HL-60 (cell line): ENCODE measurements around the gene IRF2BP2.
A peak's percentile ranks its signal among the peaks of the same experiment; 100 is the strongest.

Experiments
- DNase-seq, 2 experiments: peaks; one replicate each; pipeline ENCODE4 v3.0.0-alpha.2; 2010 to 2020; ENCODE audit warnings: low read depth in 1 of 2, low spot score in 1 of 2
- H3K27ac ChIP-seq: fragments of 250-450 bp; sonication (Bioruptor Pico); replicated peaks from 2 replicates; pipeline ENCODE4 v1.5.1; 2020; ENCODE audit warnings: mild to moderate bottlenecking, moderate library complexity
- H3K27me3 ChIP-seq: fragments of 250-450 bp; sonication (Bioruptor Pico); 2 replicates; pipeline ENCODE4 v1.5.1; 2021; ENCODE audit warnings: mild to moderate bottlenecking, moderate library complexity; ENCODE audit not compliant: insufficient read depth, poor library complexity, severe bottlenecking
- H3K4me3 ChIP-seq: replicated peaks from 2 replicates; pipeline ENCODE4 v1.5.1; 2011; ENCODE audit warnings: mild to moderate bottlenecking, control low read depth, low read length; ENCODE audit not compliant: insufficient read depth
- CTCF ChIP-seq: IDR thresholded peaks from one replicate; pipeline ENCODE4 v1.5.1; 2011; ENCODE audit warnings: low read length, control low read depth, inconsistent platforms; ENCODE audit not compliant: insufficient read depth
- GABPA ChIP-seq: IDR thresholded peaks from 2 replicates; pipeline ENCODE4 v1.6.1; 2012; ENCODE audit warnings: low read depth
- POLR2AphosphoS5 ChIP-seq: IDR thresholded peaks from 2 replicates; pipeline ENCODE4 v1.6.1; 2012; ENCODE audit warnings: low read depth
- REST ChIP-seq: IDR thresholded peaks from 2 replicates; pipeline ENCODE4 v1.6.1; 2012; ENCODE audit warnings: low read depth; ENCODE audit not compliant: insufficient replicate concordance
- SPI1 ChIP-seq: IDR thresholded peaks from 2 replicates; pipeline ENCODE4 v1.6.1; 2012; ENCODE audit warnings: low read depth, mild to moderate bottlenecking, borderline replicate concordance

Gene IRF2BP2

GRCh38 chr1:234656944-234657654, 47.1 kb upstream of the IRF2BP2 start:
- peak; percentile 82 to 98 for DNase-seq
- TF ChIP-seq POLR2AphosphoS5 (no peak), CTCF (no peak), SPI1 (peak; percentile 94), REST (no peak), GABPA (no peak; the same call in 1 of the 2 replicates)
- Histone ChIP-seq H3K27me3 (no peaks in the 10 kb centered on the region), H3K27ac (peak overlapping the region; percentile 57), H3K4me3 (no peak overlapping the region)

GRCh38 chr1:234656070-234656895, 46.3 kb upstream of the IRF2BP2 start:
- TF ChIP-seq POLR2AphosphoS5 (no peak), GABPA (no peak), CTCF (no peak), REST (no peak), SPI1 (no peak)
- no peaks in the 10 kb centered on the region for H3K27me3 ChIP-seq
- H3K4me3 ChIP-seq, result no peak overlapping the region; the same call in 1 of the 2 replicates
- DNase-seq, result no peak
- peak overlapping the region; percentile 57 for H3K27ac ChIP-seq

- H3K27me3 ChIP-seq, result no peaks in the 10 kb centered on the region
- DNase-seq, result no peak
- H3K27ac ChIP-seq, result no peak overlapping the region
- TF ChIP-seq POLR2AphosphoS5 (no peak), REST (no peak), CTCF (no peak), GABPA (no peak)
- no peak overlapping the region for H3K4me3 ChIP-seq
Observed at GRCh38 chr1:234655328-234656069, 45.5 kb upstream of the IRF2BP2 start.
